WTC11 (cell line): ENCODE data around the gene SLC2A5.
"Not testable (repeated sequence)": the region's sequence is repeated elsewhere in the genome, so short reads cannot be mapped to it uniquely, and the experiment has no call there.

ENCODE experiments used
- GABPB1 ChIP-seq: sonication (generic); formaldehyde crosslinking; IDR thresholded peaks from 2 replicates; pipeline ENCODE4 v1.8.1; 2023; ENCODE audit warnings: mild to moderate bottlenecking, missing genetic modification reagents
- SP1 ChIP-seq: sonication (generic); formaldehyde crosslinking; conservative IDR thresholded peaks from 2 replicates; pipeline ENCODE4 v1.8.1; 2022; ENCODE audit warnings: missing genetic modification reagents
- ZNF121 ChIP-seq: sonication (generic); formaldehyde crosslinking; IDR thresholded peaks from 2 replicates; pipeline ENCODE4 v1.8.0; 2023; ENCODE audit warnings: missing genetic modification reagents
- ZNF138 ChIP-seq: sonication (generic); formaldehyde crosslinking; conservative IDR thresholded peaks from 2 replicates; pipeline ENCODE4 v1.8.1; 2022; ENCODE audit warnings: mild to moderate bottlenecking, moderate library complexity, missing genetic modification reagents
- TF ChIP-seq, protein P1 (sequence below): fragments of 200-600 bp; IDR thresholded peaks from 2 replicates; pipeline ENCODE4 v1.8.0; 2022; ENCODE audit warnings: antibody characterized with exemption
- TF ChIP-seq, protein P2 (sequence below): sonication (generic); formaldehyde crosslinking; IDR thresholded peaks from 2 replicates; pipeline ENCODE4 v1.8.1; 2022; ENCODE audit warnings: mild to moderate bottlenecking, moderate library complexity, missing genetic modification reagents
- TF ChIP-seq, protein P3 (sequence below): sonication (generic); formaldehyde crosslinking; IDR thresholded peaks from 2 replicates; pipeline ENCODE4 v1.8.1; 2023; ENCODE audit warnings: mild to moderate bottlenecking, missing genetic modification reagents
- TF ChIP-seq, protein P4 (sequence below): sonication (generic); formaldehyde crosslinking; IDR thresholded peaks from 2 replicates; pipeline ENCODE4 v1.8.0; 2023; ENCODE audit warnings: missing genetic modification reagents

GRCh38 chr1:9001534-9002214 is 67.8 kb downstream of the SLC2A5 start:
- TF ChIP-seq, protein P1, sequence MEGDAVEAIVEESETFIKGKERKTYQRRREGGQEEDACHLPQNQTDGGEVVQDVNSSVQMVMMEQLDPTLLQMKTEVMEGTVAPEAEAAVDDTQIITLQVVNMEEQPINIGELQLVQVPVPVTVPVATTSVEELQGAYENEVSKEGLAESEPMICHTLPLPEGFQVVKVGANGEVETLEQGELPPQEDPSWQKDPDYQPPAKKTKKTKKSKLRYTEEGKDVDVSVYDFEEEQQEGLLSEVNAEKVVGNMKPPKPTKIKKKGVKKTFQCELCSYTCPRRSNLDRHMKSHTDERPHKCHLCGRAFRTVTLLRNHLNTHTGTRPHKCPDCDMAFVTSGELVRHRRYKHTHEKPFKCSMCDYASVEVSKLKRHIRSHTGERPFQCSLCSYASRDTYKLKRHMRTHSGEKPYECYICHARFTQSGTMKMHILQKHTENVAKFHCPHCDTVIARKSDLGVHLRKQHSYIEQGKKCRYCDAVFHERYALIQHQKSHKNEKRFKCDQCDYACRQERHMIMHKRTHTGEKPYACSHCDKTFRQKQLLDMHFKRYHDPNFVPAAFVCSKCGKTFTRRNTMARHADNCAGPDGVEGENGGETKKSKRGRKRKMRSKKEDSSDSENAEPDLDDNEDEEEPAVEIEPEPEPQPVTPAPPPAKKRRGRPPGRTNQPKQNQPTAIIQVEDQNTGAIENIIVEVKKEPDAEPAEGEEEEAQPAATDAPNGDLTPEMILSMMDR = not testable (repeated sequence)
- TF ChIP-seq, protein P2, sequence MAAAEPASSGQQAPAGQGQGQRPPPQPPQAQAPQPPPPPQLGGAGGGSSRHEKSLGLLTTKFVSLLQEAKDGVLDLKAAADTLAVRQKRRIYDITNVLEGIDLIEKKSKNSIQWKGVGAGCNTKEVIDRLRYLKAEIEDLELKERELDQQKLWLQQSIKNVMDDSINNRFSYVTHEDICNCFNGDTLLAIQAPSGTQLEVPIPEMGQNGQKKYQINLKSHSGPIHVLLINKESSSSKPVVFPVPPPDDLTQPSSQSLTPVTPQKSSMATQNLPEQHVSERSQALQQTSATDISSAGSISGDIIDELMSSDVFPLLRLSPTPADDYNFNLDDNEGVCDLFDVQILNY (CRISPR knock-in tag) = not testable (repeated sequence)
- not testable (repeated sequence) for TF ChIP-seq ZNF121 (CRISPR knock-in tag); GABPB1; SP1; ZNF138 (CRISPR knock-in tag)
- TF ChIP-seq, protein P3, sequence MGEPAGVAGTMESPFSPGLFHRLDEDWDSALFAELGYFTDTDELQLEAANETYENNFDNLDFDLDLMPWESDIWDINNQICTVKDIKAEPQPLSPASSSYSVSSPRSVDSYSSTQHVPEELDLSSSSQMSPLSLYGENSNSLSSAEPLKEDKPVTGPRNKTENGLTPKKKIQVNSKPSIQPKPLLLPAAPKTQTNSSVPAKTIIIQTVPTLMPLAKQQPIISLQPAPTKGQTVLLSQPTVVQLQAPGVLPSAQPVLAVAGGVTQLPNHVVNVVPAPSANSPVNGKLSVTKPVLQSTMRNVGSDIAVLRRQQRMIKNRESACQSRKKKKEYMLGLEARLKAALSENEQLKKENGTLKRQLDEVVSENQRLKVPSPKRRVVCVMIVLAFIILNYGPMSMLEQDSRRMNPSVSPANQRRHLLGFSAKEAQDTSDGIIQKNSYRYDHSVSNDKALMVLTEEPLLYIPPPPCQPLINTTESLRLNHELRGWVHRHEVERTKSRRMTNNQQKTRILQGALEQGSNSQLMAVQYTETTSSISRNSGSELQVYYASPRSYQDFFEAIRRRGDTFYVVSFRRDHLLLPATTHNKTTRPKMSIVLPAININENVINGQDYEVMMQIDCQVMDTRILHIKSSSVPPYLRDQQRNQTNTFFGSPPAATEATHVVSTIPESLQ = not testable (repeated sequence)
- TF ChIP-seq, protein P4, sequence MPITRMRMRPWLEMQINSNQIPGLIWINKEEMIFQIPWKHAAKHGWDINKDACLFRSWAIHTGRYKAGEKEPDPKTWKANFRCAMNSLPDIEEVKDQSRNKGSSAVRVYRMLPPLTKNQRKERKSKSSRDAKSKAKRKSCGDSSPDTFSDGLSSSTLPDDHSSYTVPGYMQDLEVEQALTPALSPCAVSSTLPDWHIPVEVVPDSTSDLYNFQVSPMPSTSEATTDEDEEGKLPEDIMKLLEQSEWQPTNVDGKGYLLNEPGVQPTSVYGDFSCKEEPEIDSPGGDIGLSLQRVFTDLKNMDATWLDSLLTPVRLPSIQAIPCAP = not testable (repeated sequence)
